OCI-M1 (cell line): Measurements from ENCODE around the gene ANGPTL4.
"Not testable (repeated sequence)": the region's sequence is repeated elsewhere in the genome, so short reads cannot be mapped to it uniquely, and the experiment has no call there.

Experiments used
- DNase-seq: peaks from one replicate; lab custom pipeline; 2025; lab: John Stamatoyannopoulos, UW

The ANGPTL4 gene

GRCh38 chr19:8334458-8335342 lies 29.3 kb upstream of the ANGPTL4 start:
- DNase-seq, result no peak

- no peak for DNase-seq
Measured at GRCh38 chr19:8335343-8336071, 28.4 kb upstream of the ANGPTL4 start.

- no peak for DNase-seq
Measured at GRCh38 chr19:8336072-8336569, 27.8 kb upstream of the ANGPTL4 start.

GRCh38 chr19:8336660-8337059 lies 27.3 kb upstream of the ANGPTL4 start:
- DNase-seq, result no peak

GRCh38 chr19:8337728-8338127 lies 26.2 kb upstream of the ANGPTL4 start:
- DNase-seq, result no peak

GRCh38 chr19:8338835-8339234 lies 25.1 kb upstream of the ANGPTL4 start:
- DNase-seq, result no peak

GRCh38 chr19:8340341-8341096 lies 23.4 kb upstream of the ANGPTL4 start:
- DNase-seq, result no peak

- not testable (repeated sequence) for DNase-seq
Measured at GRCh38 chr19:8341504-8341903, 22.5 kb upstream of the ANGPTL4 start.

- DNase-seq, result no peak
Measured at GRCh38 chr19:8342316-8342683, 21.7 kb upstream of the ANGPTL4 start.

GRCh38 chr19:8342684-8343482 lies 21.1 kb upstream of the ANGPTL4 start, which contains the start of gene KANK3:
TSS of gene KANK3 (minus strand) at chr19:8343262. CDS start at chr19:8337828, 5,434 bp downstream.
- DNase-seq, result peak; percentile 96

GRCh38 chr19:8343483-8343844 lies 20.5 kb upstream of the ANGPTL4 start:
- DNase-seq, result no peak

GRCh38 chr19:8349629-8350372 lies 14.2 kb upstream of the ANGPTL4 start:
- not testable (repeated sequence) for DNase-seq

- DNase-seq, result no peak
Measured at GRCh38 chr19:8352134-8352827, 11.7 kb upstream of the ANGPTL4 start.

- not testable (repeated sequence) for DNase-seq
Measured at GRCh38 chr19:8352845-8353244, 11.1 kb upstream of the ANGPTL4 start.

- DNase-seq, result peak; percentile 58
Measured at GRCh38 chr19:8355631-8356402, 8.1 kb upstream of the ANGPTL4 start.

- no peak for DNase-seq
Measured at GRCh38 chr19:8357007-8357521, 6.9 kb upstream of the ANGPTL4 start.

GRCh38 chr19:8358948-8359347 lies 5.0 kb upstream of the ANGPTL4 start:
- DNase-seq, result no peak

GRCh38 chr19:8360196-8360595 lies 3.8 kb upstream of the ANGPTL4 start:
- DNase-seq, result no peak
